Hematopoietic multipotent progenitor cell treated with erythropoietin and hydrocortisone succinate and interleukin-3 and kit ligand, for 17 days (in vitro differentiated cells): ENCODE data around the gene MSX2.

Experiments used
- DNase-seq: peaks from one replicate; pipeline ENCODE4 v3.0.0-alpha.2; 2015; ENCODE audit warnings: low spot score

Gene MSX2

GRCh38 chr5:174724484-174725260 is at the start of gene MSX2:
TSS of gene MSX2 (plus strand) at chr5:174724582. CDS start at chr5:174724660, 78 bp downstream.
- no peak for DNase-seq

GRCh38 chr5:174675110-174675509 is 49.3 kb upstream of the MSX2 start:
- no peak for DNase-seq

DNA sequence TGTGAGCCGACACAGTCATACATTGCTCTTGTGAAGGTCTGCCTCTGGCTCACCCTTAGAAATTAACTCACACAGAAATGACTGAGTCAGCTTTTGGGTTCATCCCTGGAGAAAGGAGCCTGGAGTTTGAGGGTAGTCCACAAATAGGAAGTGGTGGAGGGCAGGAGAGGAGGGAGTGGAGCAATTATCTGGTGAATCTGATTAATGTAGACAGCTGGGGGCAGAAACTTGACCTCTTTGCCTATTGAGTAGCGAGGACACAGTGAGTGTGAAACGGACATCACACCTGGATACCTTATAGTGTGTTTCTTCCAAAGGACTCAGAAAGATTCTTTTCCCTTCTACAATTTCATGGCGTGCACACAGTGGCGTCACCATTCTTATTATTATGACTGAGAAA is 48.5 kb upstream of the MSX2 start:
- DNase-seq = no peak

- no peak for DNase-seq
These were observed 46.3 kb upstream of the MSX2 start for GRCh38 chr5:174678107-174678506.

DNA sequence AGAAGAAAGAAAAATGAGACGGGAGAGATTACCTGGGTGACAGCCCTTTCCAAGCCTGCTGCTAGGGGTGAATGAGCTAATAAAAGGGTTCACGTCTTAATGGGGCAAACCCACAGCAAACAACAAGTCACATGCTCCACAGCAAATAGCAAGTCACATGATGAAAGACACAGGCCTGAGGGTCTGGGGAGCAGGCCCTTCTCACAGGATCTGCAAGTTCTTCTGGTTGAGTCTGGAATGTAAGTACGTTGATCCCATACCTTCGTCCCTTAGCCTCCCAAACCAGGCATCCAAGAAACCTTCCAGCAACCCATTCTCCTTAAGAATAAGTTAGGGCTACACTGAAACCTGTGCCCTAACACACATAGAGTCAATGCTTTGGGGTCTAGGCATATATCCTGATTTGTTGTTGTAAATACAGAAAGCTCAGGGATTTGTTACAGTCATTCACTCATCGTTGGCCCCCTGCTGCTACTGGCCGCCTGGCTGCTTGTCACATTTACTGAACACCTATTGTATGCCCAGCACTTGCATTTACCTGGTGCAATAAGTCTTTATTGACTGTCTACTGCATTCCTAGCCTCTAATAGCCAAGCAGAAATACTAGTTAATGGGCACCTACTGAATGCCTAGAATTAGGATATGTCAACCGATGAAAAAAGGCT is 43.3 kb upstream of the MSX2 start:
- no peak for DNase-seq

GRCh38 chr5:174687503-174687902 is 36.9 kb upstream of the MSX2 start:
- no peak for DNase-seq

- DNase-seq = no peak
These were observed 35.7 kb upstream of the MSX2 start for GRCh38 chr5:174688441-174689354.

DNA sequence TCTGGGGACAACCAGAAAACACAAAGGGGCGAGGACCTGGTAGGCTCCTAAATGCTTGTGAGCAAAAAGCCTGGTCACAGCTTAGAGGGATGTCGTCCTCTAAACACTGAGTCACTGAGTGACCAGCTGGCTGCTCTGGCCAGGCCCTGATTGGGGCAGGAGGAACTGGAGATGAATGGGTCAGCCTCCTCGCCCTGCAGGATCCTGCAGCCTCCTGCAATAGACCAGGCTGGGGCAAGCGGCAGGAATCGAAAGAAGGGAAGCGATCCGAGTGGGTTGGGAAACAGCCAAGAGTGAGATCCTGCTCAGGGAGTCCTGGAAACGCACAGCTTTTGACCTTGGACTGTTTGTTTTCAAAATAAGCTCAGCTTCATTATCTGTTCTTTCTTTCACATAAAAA is 34.1 kb upstream of the MSX2 start:
- DNase-seq = no peak

- no peak for DNase-seq
These were observed 32.0 kb upstream of the MSX2 start for GRCh38 chr5:174692381-174692780.

DNA sequence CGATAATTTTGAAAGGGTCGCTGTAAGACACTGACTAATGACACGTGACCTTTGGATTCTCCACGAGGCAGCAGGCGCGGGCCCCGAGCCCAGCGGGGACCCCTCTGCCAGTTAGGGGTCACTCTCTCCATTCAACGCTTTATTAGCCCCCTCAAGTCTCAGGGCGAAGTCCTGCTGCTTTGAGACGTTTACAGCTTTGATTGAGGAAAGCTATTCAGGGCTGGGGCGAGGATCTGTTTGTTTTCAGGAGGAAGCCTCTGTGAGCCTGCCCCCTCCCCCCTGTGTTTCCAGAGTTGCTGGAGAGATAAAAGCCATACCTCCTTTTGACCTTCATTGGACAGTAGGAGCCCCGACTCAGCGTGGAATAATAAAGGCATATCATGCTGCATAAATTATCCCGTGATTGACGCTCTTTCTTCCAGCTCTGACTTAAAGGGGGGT is 31.4 kb upstream of the MSX2 start:
- no peak for DNase-seq

DNA sequence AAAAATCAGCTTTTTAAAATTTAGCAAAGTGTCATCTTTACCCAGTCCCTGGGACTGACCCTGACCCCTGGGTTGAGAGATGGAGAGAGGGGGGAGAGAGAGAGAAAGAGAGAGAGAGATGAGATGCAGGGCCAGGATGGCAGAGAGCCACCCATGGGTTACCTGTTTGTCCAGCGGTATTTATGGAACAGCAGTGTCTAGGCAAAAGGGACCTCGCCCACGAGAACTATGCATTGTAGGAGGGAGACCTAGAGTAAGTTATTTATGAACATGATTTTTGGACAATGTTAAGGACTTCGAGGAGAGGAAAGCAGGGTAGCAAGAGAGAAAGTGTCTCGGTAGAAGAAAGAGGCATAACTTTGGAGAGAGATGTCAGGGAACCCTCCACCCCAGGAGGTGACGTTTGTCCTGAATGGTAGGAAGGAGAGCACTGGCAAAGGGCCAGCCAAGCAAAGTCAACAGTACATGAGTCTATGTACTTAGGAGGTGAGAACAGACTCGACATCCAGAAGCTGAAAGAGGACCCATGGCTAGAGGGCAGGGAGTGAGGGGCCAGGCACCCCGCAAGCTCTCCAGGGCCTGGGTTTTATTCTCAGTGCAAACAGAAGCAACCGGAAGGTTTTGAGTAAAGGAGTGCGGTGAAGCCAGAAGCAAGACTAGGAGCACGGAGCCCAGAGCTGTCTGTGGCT is 30.5 kb upstream of the MSX2 start:
- DNase-seq = no peak

DNA sequence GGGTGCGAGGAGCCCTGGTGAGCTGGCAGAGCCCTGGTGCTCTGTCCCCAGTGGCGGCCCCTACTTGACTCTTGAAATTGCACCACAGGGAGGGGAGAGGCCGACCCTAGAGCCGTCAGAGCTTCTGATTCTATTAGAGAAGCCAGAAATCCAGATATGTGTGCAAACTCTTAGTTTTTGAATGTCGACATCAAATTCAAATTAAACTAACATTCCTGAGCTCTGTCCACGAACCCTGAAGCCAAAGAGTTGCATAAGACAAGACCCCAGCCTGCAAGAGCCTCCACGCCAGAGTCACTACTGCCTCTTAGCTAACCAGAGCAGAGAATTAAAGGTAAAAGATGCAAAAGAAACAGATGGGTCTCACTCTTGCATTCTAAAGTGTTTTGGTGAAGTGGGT is 29.8 kb upstream of the MSX2 start:
- DNase-seq = no peak

DNA sequence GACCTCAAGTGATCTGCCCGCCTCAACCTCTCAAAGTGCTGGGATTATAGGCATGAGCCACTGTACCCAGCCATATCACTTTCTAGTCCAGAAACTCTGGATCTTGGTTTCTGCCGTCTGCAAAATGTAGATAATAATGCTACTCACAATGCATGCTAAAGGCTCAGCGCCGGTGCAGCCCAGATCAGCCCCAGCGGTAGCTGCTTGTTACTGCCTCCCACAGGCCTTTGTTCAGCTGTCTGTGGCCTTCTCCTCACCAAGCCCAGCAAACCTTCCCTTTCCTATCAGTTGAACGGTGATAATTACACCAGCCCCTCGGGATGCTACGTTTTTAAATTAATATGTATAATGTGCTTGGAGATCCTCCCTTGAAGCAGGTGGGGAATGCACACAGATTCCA is 26.2 kb upstream of the MSX2 start:
- DNase-seq = no peak

DNA sequence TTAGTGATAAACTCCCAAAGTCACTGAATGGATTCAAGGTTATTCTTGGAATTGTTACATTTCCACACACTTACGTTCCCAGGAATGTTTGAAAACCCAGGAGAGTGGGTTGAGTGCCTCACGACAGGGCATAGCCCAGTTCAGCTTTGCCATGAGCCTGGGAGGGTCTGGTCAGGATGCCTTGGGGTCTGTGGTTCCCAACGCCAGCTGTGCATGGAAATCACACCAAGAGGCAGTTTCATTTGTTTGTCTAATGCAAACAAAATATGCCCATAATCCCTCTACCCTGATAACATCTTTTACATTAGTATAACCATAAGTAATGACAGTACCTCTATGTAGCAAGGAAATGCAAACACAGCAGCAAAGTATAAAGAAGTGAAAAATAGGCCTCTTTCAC is 25.3 kb upstream of the MSX2 start:
- DNase-seq = no peak

DNA sequence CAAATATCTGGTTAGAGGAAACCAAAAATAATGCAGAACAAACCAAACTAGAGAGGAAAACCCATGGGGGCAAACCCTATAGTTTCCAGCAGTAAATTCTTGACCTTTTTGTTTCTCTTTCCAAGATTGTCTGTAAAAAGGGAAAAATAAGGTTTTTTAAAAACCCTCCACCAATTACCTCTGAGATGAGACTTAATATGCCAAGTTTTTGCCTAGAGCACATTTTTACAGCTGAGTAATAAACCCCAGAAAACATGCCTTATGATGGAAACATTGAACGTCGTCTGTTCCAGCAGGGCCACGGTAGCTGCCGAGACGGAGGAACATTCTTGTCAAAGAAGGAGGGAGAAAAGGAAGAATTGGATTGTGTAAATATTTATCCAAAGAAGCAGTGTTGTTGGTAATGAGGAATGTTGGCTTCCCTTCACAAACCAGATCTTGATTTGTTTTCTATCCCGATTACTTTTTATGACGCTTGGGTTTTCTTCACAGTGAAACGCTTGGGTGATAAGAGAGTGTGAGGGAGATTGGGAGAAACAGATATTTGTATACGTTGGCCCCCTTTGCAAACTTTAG is 17.3 kb upstream of the MSX2 start:
- DNase-seq = no peak

GRCh38 chr5:174707671-174708070 is 16.7 kb upstream of the MSX2 start:
- no peak for DNase-seq

DNA sequence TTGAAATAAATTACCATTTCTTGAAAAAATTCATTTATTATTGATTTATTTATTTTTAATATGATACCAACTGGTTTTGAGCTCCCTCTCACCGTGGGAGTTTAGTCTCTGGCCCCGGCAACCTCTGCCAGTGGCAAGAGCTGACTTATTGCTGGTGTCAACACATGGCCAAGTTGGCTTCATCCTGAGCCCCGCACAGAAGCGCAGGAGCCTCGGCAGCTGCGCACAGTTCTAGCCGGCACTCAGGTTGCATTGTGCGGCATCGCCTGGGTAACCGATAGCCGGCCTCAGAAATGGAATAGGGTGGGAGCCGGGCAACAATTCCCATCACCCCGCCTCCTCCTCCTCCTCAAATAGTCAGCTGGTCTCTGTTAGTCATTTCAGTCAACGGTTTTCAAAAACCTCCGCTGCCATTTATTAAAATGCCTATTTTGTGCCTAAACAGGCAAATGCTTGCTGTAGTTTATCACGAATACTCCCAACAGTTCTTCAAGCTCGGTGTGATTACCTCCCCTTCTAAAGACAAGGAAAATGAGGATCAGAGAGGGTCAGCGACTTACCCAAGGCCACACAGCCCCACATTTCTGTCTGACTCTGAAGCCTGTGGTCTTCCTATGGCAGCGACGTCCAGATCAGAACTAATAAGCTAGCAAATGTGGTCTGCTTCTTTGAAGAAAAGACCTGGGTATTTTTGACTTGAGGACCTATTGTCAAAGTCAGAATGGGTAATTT is 15.7 kb upstream of the MSX2 start:
- DNase-seq = no peak

GRCh38 chr5:174714751-174715150 is 9.6 kb upstream of the MSX2 start:
- no peak for DNase-seq

- no peak for DNase-seq
These were observed 8.6 kb upstream of the MSX2 start for GRCh38 chr5:174715804-174716203.

GRCh38 chr5:174717826-174718455 is 6.4 kb upstream of the MSX2 start:
- no peak for DNase-seq
